AG10803 (cell line): ENCODE data around the gene RYR2.

Source experiments
- DNase-seq: peaks from one replicate; pipeline ENCODE4 v3.0.0; 2010; ENCODE audit warnings: low read depth
- H3K4me3 ChIP-seq: 2 replicates; pipeline ENCODE4 v1.5.1; 2011; ENCODE audit warnings: mild to moderate bottlenecking, low read length, control low read depth
- TF ChIP-seq, protein P1 (sequence below): conservative IDR thresholded peaks from 2 replicates; pipeline ENCODE4 v1.5.1; 2011; ENCODE audit warnings: mild to moderate bottlenecking, low read length, control low read depth, inconsistent platforms

The RYR2 gene

DNA sequence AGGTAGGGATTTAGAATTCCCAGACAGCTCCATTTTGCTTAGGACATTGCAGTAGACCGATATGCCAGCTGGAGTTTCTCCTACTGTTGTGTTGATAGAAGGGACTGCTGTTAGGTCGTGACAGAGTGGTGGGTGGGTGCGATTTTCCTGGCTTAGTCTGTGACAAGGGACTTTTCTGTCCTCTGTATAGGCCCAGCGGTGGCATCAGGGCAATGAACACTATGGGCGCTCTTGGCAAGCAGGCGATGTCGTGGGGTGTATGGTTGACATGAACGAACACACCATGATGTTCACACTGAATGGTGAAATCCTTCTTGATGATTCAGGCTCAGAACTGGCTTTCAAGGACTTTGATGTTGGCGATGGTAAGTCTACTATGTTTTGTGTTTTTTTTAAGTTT, 527.0 kb downstream of the RYR2 start:
- DNase-seq = no peak
- H3K4me3 ChIP-seq = no peak overlapping the region
- TF ChIP-seq, protein P1, sequence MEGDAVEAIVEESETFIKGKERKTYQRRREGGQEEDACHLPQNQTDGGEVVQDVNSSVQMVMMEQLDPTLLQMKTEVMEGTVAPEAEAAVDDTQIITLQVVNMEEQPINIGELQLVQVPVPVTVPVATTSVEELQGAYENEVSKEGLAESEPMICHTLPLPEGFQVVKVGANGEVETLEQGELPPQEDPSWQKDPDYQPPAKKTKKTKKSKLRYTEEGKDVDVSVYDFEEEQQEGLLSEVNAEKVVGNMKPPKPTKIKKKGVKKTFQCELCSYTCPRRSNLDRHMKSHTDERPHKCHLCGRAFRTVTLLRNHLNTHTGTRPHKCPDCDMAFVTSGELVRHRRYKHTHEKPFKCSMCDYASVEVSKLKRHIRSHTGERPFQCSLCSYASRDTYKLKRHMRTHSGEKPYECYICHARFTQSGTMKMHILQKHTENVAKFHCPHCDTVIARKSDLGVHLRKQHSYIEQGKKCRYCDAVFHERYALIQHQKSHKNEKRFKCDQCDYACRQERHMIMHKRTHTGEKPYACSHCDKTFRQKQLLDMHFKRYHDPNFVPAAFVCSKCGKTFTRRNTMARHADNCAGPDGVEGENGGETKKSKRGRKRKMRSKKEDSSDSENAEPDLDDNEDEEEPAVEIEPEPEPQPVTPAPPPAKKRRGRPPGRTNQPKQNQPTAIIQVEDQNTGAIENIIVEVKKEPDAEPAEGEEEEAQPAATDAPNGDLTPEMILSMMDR = no peak

GRCh38 chr1:237570530-237570929, 528.5 kb downstream of the RYR2 start:
- DNase-seq = no peak
- TF ChIP-seq, protein P1 = no peak
- no peak overlapping the region for H3K4me3 ChIP-seq

DNA sequence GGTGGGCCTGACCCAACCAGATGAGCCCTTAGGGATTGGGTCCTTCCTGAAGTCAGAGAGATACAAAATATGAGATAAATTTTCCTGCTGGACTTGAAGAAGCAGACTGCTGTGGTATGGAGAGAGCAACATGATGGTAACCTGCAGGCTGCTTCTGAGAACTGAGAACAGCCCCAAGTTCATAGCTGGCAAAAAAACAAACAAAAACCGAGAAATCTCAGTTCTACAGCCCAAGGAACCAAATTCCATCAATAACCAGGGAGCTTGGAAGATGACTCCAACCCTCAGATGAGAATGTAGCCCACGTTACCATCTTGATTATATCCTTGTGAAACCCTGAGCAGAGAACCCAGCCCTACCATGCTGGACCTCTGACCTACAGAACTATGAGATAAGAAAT, 532.6 kb downstream of the RYR2 start:
- DNase-seq = no peak
- TF ChIP-seq, protein P1 = no peak
- H3K4me3 ChIP-seq = no peak overlapping the region

GRCh38 chr1:237578540-237578939, 536.6 kb downstream of the RYR2 start:
- no peak for DNase-seq
- TF ChIP-seq, protein P1 = no peak
- no peak overlapping the region for H3K4me3 ChIP-seq

DNA sequence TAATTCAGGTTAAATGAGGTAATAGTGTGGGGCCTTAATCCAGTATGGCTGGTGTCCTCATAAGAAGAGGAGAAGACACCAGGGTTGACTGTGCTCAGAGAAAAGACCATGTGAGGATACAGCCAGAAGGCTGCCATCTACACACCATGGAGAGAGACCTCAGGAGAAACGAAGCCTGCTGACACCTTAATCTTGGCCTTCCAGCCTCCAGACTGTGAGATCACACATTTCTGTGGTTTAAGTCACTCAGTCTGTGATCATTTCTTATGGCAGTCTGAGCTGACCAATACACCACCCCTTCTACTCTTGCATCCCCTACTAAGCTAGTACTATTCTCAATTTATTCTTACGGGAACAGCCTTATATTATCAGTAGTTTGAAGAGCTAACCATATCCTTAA, 538.7 kb downstream of the RYR2 start:
- DNase-seq = no peak
- TF ChIP-seq, protein P1 = no peak
- H3K4me3 ChIP-seq = no peak overlapping the region

- no peak overlapping the region for H3K4me3 ChIP-seq
- TF ChIP-seq, protein P1 = no peak
- no peak for DNase-seq
Observed at GRCh38 chr1:237583270-237583669, 541.3 kb downstream of the RYR2 start.

DNA sequence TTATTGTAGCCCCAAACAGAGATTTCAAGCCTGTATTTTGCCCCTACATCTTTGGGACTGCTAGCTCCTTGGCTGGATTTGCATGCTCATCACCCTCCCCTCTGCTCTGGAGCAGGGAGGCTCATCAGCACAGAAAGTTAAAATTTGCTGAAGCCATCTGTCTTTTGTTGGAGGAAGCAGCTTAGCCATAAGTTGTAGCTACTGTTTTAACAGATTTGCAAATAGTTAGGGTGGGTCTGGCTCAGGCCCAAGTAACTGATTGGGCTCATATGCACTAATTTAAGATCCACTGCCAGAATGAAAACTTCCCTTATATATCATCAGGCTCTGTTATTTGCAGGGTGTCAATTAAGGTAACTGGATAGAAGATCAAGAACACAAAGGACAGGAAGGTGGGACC, 541.8 kb downstream of the RYR2 start:
- TF ChIP-seq, protein P1 = no peak
- no peak for DNase-seq

More for the DNA sequence above, 541.8 kb downstream of the RYR2 start:
- H3K4me3 ChIP-seq = no peak overlapping the region
